HepG2 (cell line): ENCODE data around the gene RPS25. TPM values are rescaled to one million over a fixed set of nuclear protein-coding genes. Genes with fewer than 3 reads are reported as not detected.
A peak's percentile ranks its signal among the peaks of the same experiment; 100 is the strongest.

ENCODE experiments used
- BHLHE40 ChIP-seq: IDR thresholded peaks from 2 replicates; pipeline ENCODE4 v1.6.1; 2011; ENCODE audit warnings: low read length, improper control_type of control experiment
- CHD2 ChIP-seq: IDR thresholded peaks from 2 replicates; pipeline ENCODE4 v1.6.1; 2011; ENCODE audit warnings: low read depth, low read length, improper control_type of control experiment
- HDAC1 ChIP-seq: sonication (generic); formaldehyde crosslinking; IDR thresholded peaks from 2 replicates; pipeline ENCODE4 v1.5.1; 2020; ENCODE audit warnings: mild to moderate bottlenecking, missing genetic modification reagents
- MXD4 ChIP-seq: IDR thresholded peaks from 2 replicates; pipeline ENCODE4 v1.6.1; 2016; ENCODE audit warnings: mild to moderate bottlenecking, missing biosample characterization, missing genetic modification reagents
- MYC ChIP-seq: sonication (generic); formaldehyde crosslinking; IDR thresholded peaks from 2 replicates; pipeline ENCODE4 v1.9.0; 2021; ENCODE audit warnings: missing genetic modification reagents, borderline replicate concordance
- MZF1 ChIP-seq: sonication (generic); formaldehyde crosslinking; IDR thresholded peaks from 2 replicates; pipeline ENCODE4 v1.8.1; 2023; ENCODE audit warnings: mild to moderate bottlenecking, missing genetic modification reagents, borderline replicate concordance
- NKX3-1 ChIP-seq: sonication (generic); formaldehyde crosslinking; IDR thresholded peaks from 2 replicates; pipeline ENCODE4 v1.5.0; 2020; ENCODE audit warnings: missing genetic modification reagents
- NRL ChIP-seq: sonication (generic); formaldehyde crosslinking; IDR thresholded peaks from 2 replicates; pipeline ENCODE4 v1.5.0; 2020; ENCODE audit warnings: missing genetic modification reagents, mild to moderate bottlenecking, moderate library complexity, borderline replicate concordance
- REL ChIP-seq: sonication (generic); formaldehyde crosslinking; conservative IDR thresholded peaks from 2 replicates; pipeline ENCODE4 v1.8.0; 2022; ENCODE audit warnings: mild to moderate bottlenecking, missing genetic modification reagents, moderate library complexity
- REST ChIP-seq, 2 experiments: IDR thresholded peaks; 2 replicates each; pipeline ENCODE4 v1.6.1; 2011 to 2012; ENCODE audit warnings: low read length in 2 of 2, borderline replicate concordance in 1 of 2, low read depth in 1 of 2, mild to moderate bottlenecking in 1 of 2, moderate library complexity in 1 of 2
- TAF15 ChIP-seq: fragments of 200-400 bp; formaldehyde crosslinking; IDR thresholded peaks from one replicate; pipeline ENCODE4 v1.6.1; 2018; ENCODE audit warnings: mild to moderate bottlenecking, low read depth, low read length; ENCODE audit not compliant: poor library complexity, severe bottlenecking
- THAP11 ChIP-seq: IDR thresholded peaks from 2 replicates; pipeline ENCODE4 v1.6.1; 2016; ENCODE audit warnings: missing biosample characterization, missing genetic modification reagents
- ZKSCAN1 ChIP-seq: fragments of 150-350 bp; IDR thresholded peaks from 2 replicates; pipeline ENCODE4 v1.6.1; 2014; ENCODE audit warnings: low read length
- ZNF264 ChIP-seq: sonication (generic); formaldehyde crosslinking; IDR thresholded peaks from 2 replicates; pipeline ENCODE4 v1.4.0; 2020; ENCODE audit warnings: missing genetic modification reagents
- ZNF496 ChIP-seq: sonication (generic); formaldehyde crosslinking; IDR thresholded peaks from 2 replicates; pipeline ENCODE4 v1.8.1; 2023; ENCODE audit warnings: mild to moderate bottlenecking, moderate library complexity, missing genetic modification reagents; ENCODE audit not compliant: insufficient replicate concordance
- ZNF572 ChIP-seq: sonication (generic); formaldehyde crosslinking; IDR thresholded peaks from 2 replicates; pipeline ENCODE4 v1.5.1; 2020; ENCODE audit warnings: mild to moderate bottlenecking, missing genetic modification reagents
- ZNF891 ChIP-seq: sonication (generic); formaldehyde crosslinking; IDR thresholded peaks from 2 replicates; pipeline ENCODE4 v1.5.0; 2020; ENCODE audit warnings: mild to moderate bottlenecking, missing genetic modification reagents
- polyA plus RNA-seq, 8 experiments: library from polyadenylated mRNA; depleted of rRNA in 3 of 8; stranded (reverse) in 7 of 8; unstranded in 1 of 8; fragments of >200 nt; fragmentation: Illumina TruSeq in 4 of 8; extraction: Trizol in 4 of 8; gene quantifications; 2 replicates each; pipeline versions ENCODE4 v1.2.1 to v1.2.3, GENCODE V29; 2011 to 2016; ENCODE audit warnings: low read depth in 4 of 8, missing spikeins in 1 of 8, mixed read lengths in 1 of 8; ENCODE audit not compliant: insufficient read depth in 1 of 8
- total RNA-seq, 5 experiments: library from RNA; depleted of rRNA; stranded (reverse); fragments of >200 nt; fragmentation: Illumina TruSeq; extraction: Trizol; gene quantifications; 2 replicates each; pipeline ENCODE4 v1.2.3, GENCODE V29; 2016; ENCODE audit warnings: low read depth in 1 of 5
- TF ChIP-seq, protein P1 (sequence below): sonication (generic); formaldehyde crosslinking; IDR thresholded peaks from 2 replicates; pipeline ENCODE4 v1.4.0; 2020; ENCODE audit warnings: mild to moderate bottlenecking, missing genetic modification reagents, borderline replicate concordance
- TF ChIP-seq, protein P2 (sequence below): sonication (generic); formaldehyde crosslinking; IDR thresholded peaks from 2 replicates; pipeline ENCODE4 v1.5.1; 2020; ENCODE audit warnings: mild to moderate bottlenecking, missing genetic modification reagents

The RPS25 gene
- total and polyA plus RNA-seq, 2 of the 13 experiments (the other 11 are each of a cell fraction or from before 2014, with no cell fraction given): 839 to 1,415 TPM

GRCh38 chr11:119056421-119056999, 38.4 kb upstream of the RPS25 start (continued):
- peak; percentile 9; the same call in 1 of the 2 replicates for TF ChIP-seq MYC (CRISPR knock-in tag)
- no peak for TF ChIP-seq MZF1 (CRISPR knock-in tag)
- TF ChIP-seq TAF15: no peak
- no peak for TF ChIP-seq ZKSCAN1
- TF ChIP-seq, protein P1, sequence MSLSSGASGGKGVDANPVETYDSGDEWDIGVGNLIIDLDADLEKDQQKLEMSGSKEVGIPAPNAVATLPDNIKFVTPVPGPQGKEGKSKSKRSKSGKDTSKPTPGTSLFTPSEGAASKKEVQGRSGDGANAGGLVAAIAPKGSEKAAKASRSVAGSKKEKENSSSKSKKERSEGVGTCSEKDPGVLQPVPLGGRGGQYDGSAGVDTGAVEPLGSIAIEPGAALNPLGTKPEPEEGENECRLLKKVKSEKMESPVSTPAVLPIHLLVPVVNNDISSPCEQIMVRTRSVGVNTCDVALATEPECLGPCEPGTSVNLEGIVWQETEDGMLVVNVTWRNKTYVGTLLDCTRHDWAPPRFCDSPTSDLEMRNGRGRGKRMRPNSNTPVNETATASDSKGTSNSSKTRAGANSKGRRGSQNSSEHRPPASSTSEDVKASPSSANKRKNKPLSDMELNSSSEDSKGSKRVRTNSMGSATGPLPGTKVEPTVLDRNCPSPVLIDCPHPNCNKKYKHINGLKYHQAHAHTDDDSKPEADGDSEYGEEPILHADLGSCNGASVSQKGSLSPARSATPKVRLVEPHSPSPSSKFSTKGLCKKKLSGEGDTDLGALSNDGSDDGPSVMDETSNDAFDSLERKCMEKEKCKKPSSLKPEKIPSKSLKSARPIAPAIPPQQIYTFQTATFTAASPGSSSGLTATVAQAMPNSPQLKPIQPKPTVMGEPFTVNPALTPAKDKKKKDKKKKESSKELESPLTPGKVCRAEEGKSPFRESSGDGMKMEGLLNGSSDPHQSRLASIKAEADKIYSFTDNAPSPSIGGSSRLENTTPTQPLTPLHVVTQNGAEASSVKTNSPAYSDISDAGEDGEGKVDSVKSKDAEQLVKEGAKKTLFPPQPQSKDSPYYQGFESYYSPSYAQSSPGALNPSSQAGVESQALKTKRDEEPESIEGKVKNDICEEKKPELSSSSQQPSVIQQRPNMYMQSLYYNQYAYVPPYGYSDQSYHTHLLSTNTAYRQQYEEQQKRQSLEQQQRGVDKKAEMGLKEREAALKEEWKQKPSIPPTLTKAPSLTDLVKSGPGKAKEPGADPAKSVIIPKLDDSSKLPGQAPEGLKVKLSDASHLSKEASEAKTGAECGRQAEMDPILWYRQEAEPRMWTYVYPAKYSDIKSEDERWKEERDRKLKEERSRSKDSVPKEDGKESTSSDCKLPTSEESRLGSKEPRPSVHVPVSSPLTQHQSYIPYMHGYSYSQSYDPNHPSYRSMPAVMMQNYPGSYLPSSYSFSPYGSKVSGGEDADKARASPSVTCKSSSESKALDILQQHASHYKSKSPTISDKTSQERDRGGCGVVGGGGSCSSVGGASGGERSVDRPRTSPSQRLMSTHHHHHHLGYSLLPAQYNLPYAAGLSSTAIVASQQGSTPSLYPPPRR (CRISPR knock-in tag): no peak
- TF ChIP-seq, protein P2, sequence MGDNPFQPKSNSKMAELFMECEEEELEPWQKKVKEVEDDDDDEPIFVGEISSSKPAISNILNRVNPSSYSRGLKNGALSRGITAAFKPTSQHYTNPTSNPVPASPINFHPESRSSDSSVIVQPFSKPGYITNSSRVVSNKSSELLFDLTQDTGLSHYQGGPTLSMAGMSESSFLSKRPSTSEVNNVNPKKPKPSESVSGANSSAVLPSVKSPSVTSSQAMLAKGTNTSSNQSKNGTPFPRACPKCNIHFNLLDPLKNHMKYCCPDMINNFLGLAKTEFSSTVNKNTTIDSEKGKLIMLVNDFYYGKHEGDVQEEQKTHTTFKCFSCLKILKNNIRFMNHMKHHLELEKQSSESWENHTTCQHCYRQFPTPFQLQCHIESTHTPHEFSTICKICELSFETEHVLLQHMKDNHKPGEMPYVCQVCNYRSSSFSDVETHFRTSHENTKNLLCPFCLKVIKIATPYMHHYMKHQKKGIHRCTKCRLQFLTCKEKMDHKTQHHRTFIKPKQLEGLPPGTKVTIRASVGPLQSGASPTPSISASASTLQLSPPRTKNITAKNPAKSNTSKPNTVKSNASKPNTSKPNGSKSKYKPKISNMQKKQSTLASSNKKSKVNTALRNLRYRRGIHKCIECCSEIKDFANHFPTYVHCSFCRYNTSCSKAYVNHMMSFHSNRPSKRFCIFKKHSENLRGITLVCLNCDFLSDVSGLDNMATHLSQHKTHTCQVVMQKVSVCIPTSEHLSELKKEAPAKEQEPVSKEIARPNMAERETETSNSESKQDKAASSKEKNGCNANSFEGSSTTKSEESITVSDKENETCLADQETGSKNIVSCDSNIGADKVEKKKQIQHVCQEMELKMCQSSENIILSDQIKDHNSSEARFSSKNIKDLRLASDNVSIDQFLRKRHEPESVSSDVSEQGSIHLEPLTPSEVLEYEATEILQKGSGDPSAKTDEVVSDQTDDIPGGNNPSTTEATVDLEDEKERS (CRISPR knock-in tag): no peak
- no peak for TF ChIP-seq NKX3-1 (CRISPR knock-in tag)
- no peak for TF ChIP-seq CHD2
- TF ChIP-seq ZNF496: no peak
- no peak for TF ChIP-seq BHLHE40
- no peak for TF ChIP-seq THAP11 (CRISPR knock-in tag)
- no peak for TF ChIP-seq ZNF264 (CRISPR knock-in tag)
- no peak for TF ChIP-seq ZNF572 (CRISPR knock-in tag)
- no peak; the same call in 1 of the 2 replicates for TF ChIP-seq MXD4
- no peak for TF ChIP-seq REL
- no peak for TF ChIP-seq HDAC1 (CRISPR knock-in tag)
- peak; percentile 34; the same call in 1 of the 2 replicates for TF ChIP-seq ZNF891 (CRISPR knock-in tag)
- no peak for TF ChIP-seq REST (IDR thresholded peaks at IDR 0.05; ENCODE audit: borderline replicate concordance in 1 of 2, low read depth in 1 of 2, low read length in 2 of 2)
- TF ChIP-seq NRL (CRISPR knock-in tag): no peak; the same call in 1 of the 2 replicates
